Keratinocyte (primary cell): ENCODE measurements around the gene PTH.

Experiments used
- CTCF ChIP-seq, 3 experiments: IDR thresholded peaks in 1 of 3; conservative IDR thresholded peaks in 1 of 3; optimal IDR thresholded peaks in 1 of 3; 2 replicates in 2 of 3; 3 replicates in 1 of 3; pipeline versions ENCODE3 to v1.5.1; 2011; ENCODE audit warnings: low read length in 3 of 3, mild to moderate bottlenecking in 3 of 3, moderate library complexity in 2 of 3, control low read depth in 1 of 3, inconsistent platforms in 1 of 3; ENCODE audit not compliant: insufficient read depth in 2 of 3; ENCODE audit errors: extremely low read depth in 1 of 3
- EZH2 ChIP-seq: IDR thresholded peaks from one replicate; pipeline ENCODE4 v1.6.1; 2012; ENCODE audit warnings: inconsistent platforms, mild to moderate bottlenecking, low read length, moderate library complexity

GRCh38 chr11:13475091-13475490, 20.7 kb downstream of the PTH start:
- TF ChIP-seq CTCF (optimal IDR thresholded peaks at IDR 0.05 in 1 of 3, IDR thresholded peaks at IDR 0.05 in 1 of 3, conservative IDR thresholded peaks at IDR 0.05 in 1 of 3; ENCODE audit: extremely low read depth in 1 of 3, insufficient read depth in 2 of 3, low read length in 3 of 3) (no peak), EZH2 (no peak)
